NCI-H1048 (cell line): Measurements from ENCODE around the gene SOBP.

ENCODE experiments used
- DNase-seq: peaks from one replicate; lab custom pipeline; 2025; lab: John Stamatoyannopoulos, UW

SOBP gene

DNA sequence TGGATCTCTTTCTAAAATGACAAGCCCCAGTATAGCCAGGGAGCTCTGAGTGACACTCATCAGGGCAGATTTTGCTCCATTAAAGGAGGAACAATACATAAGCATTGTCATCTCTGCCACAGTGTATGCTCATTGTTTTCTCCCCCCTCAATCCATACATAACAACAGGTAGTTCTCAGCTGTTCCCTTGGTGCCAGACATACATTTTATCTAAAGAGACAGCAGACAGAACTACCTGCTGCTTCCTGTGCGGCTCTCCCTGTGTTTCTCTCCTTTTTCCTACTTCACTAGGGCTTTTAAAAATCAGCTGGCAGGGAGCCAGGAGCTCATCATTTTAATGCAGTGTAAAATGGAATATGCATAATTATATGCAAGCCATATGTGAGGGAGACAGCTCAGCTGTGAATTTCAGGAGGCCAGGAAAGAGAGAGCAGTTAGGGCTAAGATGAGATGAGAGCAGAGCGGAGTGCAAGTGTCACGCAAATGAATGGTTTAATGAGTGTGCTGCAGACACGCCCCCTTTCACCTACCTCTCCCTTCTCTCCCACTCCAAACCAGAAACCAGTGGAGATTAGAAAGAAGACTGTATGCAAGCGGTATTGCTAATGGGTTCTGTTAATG, 96.0 kb downstream of the SOBP start:
- DNase-seq: no peak

DNA sequence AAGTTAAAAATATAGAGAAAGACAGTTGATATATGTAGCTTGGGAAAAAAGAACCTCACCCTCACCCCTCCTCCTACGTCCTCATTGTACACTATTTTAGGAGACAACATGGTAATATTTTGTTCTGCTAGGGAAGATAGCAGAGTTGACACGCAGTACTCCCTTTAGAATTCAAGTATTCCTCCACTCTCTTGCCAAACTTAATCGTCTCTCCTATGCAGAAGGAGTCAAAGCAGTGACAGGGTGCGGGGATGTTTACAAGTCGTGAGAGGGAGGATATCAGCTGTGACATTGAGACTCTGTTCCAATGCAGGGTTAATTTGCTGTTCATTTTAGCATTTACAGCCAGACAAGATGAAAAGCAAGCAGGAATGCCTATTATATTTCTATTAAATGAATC, 97.5 kb downstream of the SOBP start:
- DNase-seq: no peak

DNA sequence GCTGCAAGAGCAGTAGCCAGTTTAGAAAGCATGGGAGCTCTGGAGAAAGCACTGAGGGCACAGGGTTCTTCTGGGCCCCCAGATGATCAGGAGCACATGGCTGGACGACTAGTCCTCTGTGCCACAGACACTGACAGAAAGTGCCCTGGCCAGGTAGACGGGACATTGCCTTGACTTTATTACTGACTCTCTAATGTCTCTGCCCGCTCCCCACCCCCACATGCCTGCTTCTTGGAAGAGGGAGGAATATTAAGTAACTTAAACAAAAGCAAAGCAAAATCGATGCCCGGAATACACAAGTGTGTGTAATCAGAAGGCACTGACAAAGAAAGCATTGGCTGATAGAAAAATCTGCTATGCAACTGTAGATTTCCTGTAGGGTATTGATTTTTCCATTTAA, 99.3 kb downstream of the SOBP start:
- DNase-seq: no peak

DNA sequence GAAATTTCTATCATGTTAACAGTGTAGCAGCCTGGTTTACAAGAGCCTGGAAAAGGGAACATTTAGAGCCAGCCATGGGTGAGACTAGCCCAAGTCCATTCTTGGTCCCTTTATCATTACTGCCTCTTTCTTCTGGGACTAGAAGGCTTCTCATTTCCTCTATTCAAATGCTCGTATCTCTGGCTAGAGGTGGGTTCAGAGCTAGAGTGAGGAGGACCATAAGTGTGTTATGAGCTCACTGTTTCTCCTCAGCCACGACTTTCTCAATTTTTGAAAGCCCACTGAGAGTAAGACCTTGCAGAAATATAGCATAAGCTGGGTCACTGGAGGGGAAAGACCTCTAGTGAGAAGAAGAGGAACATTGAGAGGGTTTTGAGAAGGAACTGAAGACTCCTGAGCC, 100.0 kb downstream of the SOBP start:
- no peak for DNase-seq

DNA sequence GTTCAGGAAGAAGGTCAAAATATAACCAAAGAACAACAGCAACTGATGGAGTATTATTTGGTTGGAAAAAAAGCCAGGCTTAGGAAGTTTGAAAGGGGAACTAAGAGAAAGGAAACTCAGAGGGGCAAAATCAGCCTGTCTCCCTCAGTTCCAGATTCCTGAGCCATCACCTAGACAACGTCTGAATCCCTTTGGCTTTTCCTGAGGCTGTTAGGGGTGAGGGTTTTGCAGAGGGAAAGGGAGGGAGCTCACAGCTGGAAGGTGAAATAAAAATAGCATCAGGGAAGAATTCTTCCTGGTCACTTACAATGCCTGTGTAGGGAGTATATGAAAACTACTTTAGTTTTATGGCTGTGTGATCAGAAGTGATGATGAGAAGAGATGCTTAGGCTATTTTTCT, 100.5 kb downstream of the SOBP start:
- no peak for DNase-seq

DNA sequence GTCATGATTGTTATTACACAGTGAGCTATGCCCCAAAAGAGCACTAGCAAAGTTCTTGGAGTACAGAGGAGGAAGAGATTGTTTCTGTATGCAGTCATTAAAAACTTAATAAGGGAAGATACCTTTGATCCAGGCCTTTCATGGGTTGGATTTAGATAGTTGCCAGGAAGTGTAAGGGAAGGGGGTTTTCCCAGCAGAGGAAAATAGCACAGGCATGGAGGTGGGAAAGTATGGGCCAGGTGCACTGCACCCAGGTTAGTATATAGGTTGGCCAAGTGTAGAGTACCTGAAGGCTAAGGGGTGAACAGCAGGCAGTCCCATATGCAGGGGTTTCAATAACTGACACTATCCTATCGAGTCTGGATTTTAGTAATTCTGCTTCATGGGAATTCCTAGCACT, 101.4 kb downstream of the SOBP start:
- no peak for DNase-seq

DNA sequence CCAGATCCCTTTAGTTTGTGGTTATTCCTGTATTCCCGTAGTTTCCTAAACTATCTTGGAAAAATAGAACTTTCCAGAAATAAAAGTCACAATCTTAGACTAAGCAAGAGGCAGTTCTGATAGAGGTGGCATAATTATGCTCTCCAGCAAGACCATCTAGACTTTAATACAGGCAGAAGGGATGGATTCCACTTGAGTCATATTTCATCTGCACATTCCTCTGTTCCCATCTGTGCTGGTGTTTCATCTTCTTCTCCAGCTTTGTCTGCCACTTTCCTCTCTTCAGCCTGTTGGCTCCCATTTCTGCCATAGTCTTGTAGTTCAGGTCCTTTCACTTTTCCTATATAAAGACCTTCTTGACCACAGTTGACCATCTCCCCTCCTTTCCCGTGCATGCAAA, 102.9 kb downstream of the SOBP start:
- DNase-seq: no peak

DNA sequence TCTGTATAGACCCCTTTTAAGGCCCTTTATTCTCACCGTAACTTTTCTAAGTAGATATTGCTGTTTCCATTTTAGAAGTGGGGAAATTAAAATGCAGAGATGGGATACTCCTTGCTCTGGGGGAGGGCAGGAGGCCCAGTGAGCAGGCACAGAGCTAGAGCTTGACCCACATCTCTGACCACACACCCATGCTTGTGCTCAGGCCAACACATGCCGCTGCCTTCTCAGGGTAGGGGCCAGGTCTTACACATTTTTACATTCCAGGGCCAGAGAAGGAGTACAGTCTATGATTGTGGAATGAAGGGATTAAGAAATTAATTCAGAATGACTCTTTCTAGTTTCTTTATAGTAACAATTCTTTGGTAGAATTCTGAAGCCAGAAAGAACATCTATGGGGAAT, 104.8 kb downstream of the SOBP start:
- DNase-seq: no peak

DNA sequence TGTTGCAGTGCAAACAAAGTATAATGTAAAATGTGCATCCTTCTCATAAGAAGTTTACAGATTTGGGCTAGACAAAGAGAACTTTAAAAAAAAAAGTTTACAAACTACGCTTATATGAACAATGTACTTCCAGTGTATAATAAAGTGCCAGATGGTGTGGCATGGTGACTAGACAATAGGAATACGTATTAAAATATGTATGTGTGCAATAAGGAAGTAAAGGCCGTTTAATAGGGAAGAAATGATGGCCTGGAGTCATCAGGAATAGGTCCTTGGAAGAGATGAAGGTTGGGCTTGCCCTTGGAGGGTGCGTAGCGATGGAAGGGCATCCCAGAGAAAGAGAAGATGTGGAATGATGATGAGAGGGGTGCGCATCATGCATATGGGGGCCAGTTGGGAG, 108.2 kb downstream of the SOBP start:
- DNase-seq: no peak

DNA sequence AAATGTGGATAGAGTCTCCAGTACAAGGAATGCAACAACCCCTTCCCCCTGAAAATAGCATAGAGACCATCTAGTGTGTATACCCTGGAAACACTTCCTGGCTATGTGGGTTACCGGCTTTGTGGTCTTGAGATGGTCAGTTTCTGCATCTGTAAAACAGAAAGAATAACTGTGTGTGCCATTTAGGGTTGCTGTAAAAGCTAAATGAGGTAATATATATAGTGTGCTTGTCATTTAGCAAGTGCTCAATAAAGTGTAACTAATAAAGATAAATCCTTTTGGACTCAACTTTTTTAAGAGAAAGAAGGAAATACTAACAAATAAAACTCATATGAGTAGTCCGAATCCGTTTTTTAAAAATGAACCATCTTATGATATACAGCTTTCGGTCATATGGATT, 109.1 kb downstream of the SOBP start:
- no peak for DNase-seq

DNA sequence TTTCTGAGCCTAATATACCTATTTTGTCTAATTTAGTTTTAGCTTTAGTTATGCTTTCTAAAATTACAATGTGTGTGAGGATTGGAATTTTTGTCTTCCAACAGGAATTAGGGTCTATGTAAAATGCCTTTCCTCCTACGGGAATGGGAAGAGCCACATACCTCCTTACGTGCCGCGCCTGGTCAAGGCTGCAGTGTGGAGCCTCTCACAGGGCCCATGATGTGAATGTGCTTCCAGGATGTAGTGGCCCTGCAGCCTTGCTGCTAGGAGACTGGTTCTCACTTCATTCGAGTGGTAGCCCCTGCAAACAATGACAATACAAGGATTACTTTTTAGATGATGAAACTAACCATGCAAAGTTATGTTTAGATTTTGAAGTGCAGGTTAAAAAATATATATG, 110.2 kb downstream of the SOBP start:
- no peak for DNase-seq

DNA sequence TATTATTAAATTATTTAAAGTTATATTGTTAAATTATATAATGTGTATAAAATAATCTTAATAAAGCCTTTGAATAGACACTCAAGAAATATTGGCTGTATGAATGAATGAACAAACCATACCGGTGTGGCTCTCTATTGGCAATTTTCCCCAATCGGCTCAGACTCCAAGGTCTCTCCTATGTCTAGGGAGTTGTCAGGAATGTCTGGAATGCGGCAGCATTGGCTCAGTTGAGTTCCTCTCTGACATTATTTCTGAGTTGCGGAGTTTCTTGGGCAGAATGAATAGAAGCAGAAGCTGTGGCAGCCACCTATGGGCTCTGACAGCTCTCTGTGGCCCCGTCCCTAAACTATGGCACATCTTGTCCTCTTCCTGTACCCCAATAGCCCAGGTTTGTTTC, 111.0 kb downstream of the SOBP start:
- no peak for DNase-seq

DNA sequence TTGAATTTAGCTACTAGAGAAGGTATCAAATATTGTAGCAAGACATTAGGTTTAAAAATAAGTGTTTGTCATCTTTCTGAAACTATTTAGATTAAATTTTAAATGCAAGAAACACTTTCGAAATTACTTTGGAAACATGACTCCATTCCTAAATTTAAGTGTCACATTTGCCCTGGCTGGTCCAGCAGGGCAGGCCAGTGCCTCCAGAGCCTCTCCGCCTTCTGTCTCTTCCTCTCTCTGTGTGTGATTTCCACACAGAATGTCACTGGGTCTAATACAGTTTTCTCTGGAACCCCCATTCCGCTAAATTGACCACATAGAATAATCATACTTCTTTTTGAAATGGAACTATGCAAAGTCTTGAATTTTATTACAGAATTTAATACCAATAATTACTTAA, 111.5 kb downstream of the SOBP start:
- DNase-seq: no peak

DNA sequence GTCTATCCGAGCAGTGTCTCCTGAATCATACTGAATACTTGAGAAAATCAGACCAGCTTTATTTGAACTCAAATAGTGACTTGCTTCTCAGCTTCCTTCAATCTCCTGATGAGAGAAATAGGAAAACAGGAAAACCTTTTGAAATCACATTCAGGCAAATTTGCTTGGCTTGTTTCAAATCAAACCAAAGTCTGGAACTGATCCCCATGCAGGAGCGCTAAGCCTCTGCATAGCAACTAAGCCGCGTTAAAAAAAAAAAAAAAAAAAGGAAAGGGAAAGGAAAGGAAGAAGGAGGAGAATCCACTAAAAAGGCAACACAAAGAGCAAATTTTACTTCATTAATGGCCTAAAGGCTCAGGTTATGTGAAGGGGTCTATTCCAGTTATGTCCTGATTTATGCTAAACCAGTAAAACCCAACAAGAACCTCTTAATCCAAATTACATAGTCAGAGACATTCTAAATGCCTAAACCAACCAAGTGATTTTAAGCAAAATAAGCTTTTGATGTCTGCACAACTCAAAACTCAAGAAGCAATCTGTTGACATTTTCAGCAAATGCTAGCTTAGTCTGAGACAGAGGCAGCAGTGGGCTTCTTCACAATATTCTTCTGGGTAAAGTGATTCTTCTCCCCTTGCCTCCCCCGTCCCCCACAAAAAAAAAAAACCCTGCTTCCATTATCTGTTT, 112.5 kb downstream of the SOBP start:
- DNase-seq: no peak

DNA sequence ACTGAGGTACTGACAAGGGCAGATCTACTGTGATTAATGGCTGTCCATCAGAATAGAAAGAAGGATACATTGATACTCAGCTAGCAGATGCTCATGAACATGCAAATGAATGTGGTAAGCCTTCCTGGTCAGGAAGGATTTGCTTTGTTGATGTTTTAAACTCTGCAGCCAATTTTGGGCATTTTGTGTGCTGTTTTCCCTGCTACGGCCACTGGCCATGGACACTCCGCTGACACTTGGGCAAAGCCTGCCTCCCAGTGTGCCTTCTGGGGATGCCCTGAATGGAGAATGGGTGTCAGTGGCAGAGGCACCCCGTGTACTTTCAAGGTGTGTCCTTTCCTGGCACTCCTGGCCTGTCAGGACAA, 113.1 kb downstream of the SOBP start:
- no peak for DNase-seq

DNA sequence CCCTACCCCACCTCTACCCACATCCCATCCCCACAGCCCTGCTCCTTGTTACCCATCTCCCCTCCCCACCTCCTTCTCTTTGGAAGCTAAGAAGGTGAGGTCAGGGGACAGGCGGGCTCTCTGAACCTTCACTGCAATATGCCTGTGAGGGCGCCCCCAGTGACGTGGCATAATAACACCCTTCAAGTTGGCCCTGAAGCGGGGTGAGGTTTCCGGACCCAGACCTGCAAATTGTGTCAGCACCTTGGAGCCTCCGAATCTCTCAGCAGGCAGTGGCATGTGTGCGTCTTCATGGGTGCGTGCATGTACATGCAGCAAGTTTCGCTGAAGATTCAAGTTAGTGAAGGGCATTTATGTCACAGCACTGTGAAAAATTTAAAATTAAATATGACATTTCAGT, 114.6 kb downstream of the SOBP start:
- no peak for DNase-seq

DNA sequence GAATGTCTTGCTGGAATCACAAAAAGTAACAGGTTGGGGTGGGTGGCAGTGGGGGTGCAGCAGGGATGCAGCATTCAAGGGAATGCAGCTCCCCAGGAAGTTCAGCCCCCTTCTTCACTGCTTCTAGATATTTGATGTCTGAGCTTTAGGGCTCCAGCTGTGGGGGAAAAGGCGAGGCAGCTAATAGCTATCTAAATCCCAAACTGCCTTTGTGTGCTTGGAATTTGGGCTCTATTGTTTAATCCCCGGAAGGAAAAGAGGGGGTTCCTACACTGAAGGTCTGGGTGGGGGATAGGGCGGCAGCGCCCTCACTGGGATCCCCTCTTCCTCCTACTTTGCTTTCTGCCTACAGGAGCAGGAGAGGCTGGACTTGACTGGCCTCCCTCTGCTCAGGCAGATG, 116.5 kb downstream of the SOBP start:
- DNase-seq: no peak

DNA sequence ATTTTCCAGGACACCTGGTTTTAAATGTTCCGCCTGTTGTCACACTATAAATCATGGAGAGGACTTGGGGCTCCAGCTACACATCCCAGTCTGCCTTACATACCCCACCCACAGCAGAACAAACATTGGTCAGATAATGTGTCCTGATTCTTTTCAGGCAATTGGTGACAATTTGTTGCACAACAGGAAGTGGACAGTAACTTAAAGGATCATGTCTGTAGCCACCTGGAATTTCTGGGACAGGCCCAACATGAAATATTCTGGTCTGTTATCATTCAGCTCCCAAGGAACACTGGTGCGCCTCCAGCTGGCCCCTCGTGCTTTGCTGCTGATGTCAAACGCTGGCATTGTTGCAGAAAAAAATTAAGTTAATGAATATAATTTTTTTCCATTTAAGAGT, 117.2 kb downstream of the SOBP start:
- no peak for DNase-seq

DNA sequence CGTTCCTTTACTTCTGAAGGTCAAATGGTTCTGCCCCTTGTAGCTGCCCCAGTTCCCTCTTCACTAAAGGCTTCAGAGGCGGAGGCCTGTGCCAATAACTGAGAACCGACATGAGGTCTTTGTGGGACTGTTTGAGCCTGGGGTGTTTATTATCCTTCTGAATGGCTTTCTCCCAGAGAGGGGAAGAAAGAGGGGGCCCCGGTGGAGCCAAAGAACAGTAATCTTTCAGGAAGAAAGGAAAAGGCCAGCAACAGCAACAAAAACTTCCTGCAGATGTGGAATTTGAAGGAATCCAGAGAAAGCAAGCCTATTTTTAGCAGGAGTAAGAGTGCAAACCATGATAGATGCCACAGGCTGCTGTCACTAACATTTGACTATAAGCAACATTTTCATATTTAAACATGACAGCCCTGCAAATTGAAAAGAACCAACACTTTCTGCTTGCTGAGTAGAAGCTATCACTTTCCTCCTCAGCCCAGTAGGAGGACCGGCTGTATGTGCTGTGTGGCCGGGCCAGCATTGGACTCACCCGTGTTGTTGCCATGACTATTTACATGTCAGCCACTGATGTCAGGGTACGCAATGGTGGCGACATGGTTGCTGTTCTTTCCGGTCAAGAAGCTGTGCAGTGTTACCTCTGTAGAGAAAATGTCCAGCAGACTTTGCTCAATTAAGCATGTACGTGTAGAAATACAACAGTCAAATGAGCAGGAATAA, 121.3 kb downstream of the SOBP start:
- DNase-seq: no peak

DNA sequence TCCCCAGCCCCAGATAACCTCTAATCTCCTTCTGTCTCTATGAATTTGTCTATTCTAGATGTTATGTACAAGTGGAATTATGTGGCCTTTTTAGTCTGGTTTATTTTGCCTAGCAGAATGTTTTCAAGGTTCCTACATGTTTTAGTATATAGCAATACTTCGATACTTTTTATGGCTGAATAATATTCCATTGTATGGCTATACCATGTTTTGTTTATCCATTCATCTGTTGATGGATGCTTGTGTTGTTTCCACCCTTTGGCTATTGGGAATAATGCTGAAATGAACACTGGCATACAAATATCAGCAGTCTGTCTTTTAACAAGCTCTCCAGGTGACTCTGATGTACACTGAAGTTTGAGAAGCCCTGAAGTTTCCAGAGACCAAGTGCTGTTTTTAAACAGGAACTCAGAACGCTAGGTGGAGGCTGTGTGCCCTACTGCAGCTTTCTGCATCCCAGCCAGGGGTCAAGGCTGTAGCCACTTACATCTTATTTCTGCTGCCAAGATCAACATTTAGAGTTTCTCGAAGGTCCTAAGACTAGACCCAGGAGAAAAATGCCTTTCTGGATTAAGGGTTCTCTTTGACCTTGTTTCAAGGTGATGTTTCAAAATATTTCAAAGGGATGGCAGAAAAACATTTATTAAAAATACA, 123.0 kb downstream of the SOBP start:
- DNase-seq: no peak

DNA sequence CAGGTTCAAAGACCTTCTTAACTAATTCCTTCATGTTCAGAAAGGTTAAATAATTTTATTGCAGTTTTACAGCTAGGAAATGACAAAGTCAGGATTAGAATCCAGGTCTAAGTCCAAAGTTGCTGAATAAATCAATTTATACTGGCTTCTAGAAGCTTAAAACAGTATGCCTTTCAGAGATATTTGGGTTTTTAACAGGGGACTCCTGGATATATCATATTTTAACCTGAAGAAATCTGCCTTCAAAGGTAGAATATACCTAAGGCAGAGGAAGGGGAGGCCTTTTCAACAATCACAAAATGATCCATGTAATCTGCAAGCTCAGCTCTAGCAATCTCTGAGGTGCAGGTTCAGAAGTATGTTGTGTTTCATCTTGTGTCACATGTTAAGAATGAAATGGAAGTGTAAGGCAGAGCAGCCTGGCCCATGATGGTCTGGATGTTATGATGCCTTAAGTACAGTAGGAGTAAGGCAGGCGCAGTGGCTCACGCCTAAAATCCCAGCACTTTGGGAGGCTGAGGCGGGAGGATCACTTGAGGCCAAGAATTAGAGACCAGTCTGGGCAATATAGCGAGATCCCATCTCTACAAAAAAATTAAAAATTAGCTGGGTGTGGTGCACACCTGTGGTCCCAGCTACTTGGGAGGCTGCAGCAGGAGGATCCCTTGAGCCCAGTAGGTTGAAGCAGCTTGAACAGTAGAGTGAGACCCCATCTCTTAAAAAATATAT, 123.9 kb downstream of the SOBP start:
- no peak for DNase-seq

DNA sequence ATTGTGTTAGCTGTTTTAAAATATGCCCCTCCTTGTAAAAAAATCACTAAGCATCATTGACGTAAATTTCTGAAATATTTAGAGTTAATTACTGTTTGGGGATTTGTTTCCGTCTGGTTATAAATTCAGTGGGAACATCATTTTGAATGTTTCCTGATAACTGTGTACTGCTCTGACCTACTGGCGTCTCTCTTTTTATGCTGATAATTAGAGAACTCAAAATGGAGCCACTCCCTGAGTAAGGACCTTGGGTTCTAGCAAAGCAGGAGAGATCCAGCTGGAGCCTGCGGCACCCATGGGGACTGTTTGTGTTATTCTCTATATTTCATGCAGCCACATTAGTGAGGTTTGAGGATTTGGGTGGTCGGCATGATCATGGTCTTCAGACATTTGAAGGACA, 124.9 kb downstream of the SOBP start:
- no peak for DNase-seq

DNA sequence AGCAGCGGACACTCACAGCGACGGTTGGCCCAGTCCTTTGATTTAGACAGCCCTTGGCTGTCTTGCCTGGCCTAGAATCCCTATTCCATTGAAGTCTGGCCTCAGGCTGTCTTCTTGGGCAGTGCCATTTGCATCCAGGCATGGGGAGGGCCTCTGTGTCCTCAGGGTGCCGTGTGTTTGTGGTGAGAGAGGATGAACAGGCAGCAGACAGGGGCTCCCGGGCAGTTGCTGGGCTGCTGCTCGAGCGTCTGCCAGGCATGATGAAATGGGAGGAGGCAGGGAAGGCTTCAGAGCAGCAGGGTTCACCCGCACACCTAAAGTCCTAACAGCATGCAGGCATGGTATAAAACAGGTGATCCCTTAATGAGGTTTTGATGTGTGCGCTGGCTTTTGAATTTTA, 126.9 kb downstream of the SOBP start:
- no peak for DNase-seq
